ENCODE results near the gene MYO3B.
A peak's percentile ranks its signal among the peaks of the same experiment; 100 is the strongest.

Gene MYO3B, protein sequence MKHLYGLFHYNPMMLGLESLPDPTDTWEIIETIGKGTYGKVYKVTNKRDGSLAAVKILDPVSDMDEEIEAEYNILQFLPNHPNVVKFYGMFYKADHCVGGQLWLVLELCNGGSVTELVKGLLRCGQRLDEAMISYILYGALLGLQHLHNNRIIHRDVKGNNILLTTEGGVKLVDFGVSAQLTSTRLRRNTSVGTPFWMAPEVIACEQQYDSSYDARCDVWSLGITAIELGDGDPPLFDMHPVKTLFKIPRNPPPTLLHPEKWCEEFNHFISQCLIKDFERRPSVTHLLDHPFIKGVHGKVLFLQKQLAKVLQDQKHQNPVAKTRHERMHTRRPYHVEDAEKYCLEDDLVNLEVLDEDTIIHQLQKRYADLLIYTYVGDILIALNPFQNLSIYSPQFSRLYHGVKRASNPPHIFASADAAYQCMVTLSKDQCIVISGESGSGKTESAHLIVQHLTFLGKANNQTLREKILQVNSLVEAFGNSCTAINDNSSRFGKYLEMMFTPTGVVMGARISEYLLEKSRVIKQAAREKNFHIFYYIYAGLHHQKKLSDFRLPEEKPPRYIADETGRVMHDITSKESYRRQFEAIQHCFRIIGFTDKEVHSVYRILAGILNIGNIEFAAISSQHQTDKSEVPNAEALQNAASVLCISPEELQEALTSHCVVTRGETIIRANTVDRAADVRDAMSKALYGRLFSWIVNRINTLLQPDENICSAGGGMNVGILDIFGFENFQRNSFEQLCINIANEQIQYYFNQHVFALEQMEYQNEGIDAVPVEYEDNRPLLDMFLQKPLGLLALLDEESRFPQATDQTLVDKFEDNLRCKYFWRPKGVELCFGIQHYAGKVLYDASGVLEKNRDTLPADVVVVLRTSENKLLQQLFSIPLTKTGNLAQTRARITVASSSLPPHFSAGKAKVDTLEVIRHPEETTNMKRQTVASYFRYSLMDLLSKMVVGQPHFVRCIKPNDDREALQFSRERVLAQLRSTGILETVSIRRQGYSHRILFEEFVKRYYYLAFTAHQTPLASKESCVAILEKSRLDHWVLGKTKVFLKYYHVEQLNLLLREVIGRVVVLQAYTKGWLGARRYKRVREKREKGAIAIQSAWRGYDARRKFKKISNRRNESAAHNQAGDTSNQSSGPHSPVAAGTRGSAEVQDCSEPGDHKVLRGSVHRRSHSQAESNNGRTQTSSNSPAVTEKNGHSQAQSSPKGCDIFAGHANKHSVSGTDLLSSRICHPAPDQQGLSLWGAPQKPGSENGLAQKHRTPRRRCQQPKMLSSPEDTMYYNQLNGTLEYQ (N-terminal part only)

GRCh38 chr2:170177950-170178781 lies at the start of gene MYO3B:
TSS of gene MYO3B (plus strand) at chr2:170178147. CDS start at chr2:170178288, 141 bp downstream.
- DNase-seq (ENCODE audit: low read depth): peak; percentile 50
- no peak for TF ChIP-seq CTCF (conservative IDR thresholded peaks at IDR 0.05; ENCODE audit: low read depth, low read length)
- no peak within 1 kb of the TSS for H3K4me3 ChIP-seq (ENCODE audit: low read length)

GRCh38 chr2:170139276-170139967 lies 38.5 kb upstream of the MYO3B start:
- H3K4me3 ChIP-seq (ENCODE audit: low read length): no peak overlapping the region
- TF ChIP-seq CTCF (conservative IDR thresholded peaks at IDR 0.05; ENCODE audit: low read depth, low read length): no peak
- DNase-seq (ENCODE audit: low read depth): no peak

- no peak for DNase-seq (ENCODE audit: low read depth)
- H3K4me3 ChIP-seq (ENCODE audit: low read length): no peak overlapping the region
- TF ChIP-seq CTCF (conservative IDR thresholded peaks at IDR 0.05; ENCODE audit: low read depth, low read length): no peak
Observed at GRCh38 chr2:170140561-170140960, 37.4 kb upstream of the MYO3B start.

GRCh38 chr2:170141865-170142264 lies 36.1 kb upstream of the MYO3B start:
- no peak for TF ChIP-seq CTCF (conservative IDR thresholded peaks at IDR 0.05; ENCODE audit: low read depth, low read length)
- DNase-seq (ENCODE audit: low read depth): no peak

DNA sequence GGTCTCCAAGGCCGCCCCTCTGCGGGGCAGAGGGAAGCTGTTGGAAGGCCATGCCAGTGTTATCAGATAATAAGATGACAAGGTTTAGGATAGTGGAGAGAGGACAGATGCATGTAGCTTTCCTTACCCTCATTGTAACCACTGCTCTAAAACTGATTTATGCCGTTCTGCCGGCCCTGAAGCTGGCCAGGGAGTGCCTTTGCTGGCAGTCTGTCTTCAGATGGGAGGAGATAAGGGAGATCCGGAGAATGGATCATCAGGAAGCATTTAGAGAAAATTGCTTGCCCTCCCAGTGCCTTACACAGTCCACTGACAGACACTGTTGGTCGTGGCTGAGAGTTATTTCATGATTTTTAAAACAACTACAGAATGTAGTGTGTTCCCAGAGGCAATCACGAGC lies 35.4 kb upstream of the MYO3B start:
- DNase-seq (ENCODE audit: low read depth): no peak
- H3K4me3 ChIP-seq (ENCODE audit: low read length): no peak overlapping the region
- no peak for TF ChIP-seq CTCF (conservative IDR thresholded peaks at IDR 0.05; ENCODE audit: low read depth, low read length)

More at GRCh38 chr2:170141865-170142264, 36.1 kb upstream of the MYO3B start:
- H3K4me3 ChIP-seq (ENCODE audit: low read length): no peak overlapping the region

All from retinal pigment epithelial cell (primary cell).